Measurements from ENCODE around the gene DCDC2. TPM values are rescaled to one million over a fixed set of nuclear protein-coding genes. Genes with fewer than 3 reads are reported as not detected.
"Not testable (repeated sequence)": the region's sequence is repeated elsewhere in the genome, so short reads cannot be mapped to it uniquely, and the experiment has no call there.

DCDC2 gene
- total and polyA plus RNA-seq, 2 donors from 2014 or later: 22.1 to 110 TPM

GRCh38 chr6:24240380-24240928 is 117.4 kb downstream of the DCDC2 start:
- FAIRE-seq: no peak
- no peak overlapping the region for H3K27ac ChIP-seq (ENCODE audit: low read depth in 2 of 2, low read length in 2 of 2)
- no peak for TF ChIP-seq CTCF (IDR thresholded peaks at IDR 0.05; ENCODE audit: borderline replicate concordance, extremely low read depth, insufficient read depth)

GRCh38 chr6:24238700-24239099 is 119.2 kb downstream of the DCDC2 start:
- H3K27me3 ChIP-seq (ENCODE audit: control insufficient read depth, insufficient read depth, low read length): no peaks in the 10 kb centered on the region
- no peak for TF ChIP-seq CTCF (IDR thresholded peaks at IDR 0.05; ENCODE audit: borderline replicate concordance, extremely low read depth, insufficient read depth)
- DNase-seq (no peak), FAIRE-seq (no peak)
- no peaks in the 10 kb centered on the region for H3K9me3 ChIP-seq (ENCODE audit: control insufficient read depth in 2 of 3, insufficient read depth in 1 of 3, low read length in 3 of 3)
- no peak overlapping the region for H3K27ac ChIP-seq (ENCODE audit: low read depth in 2 of 2, low read length in 2 of 2)
- H3K4me1 ChIP-seq (ENCODE audit: control insufficient read depth in 2 of 3, insufficient read depth in 2 of 3, low read depth in 1 of 3, low read length in 3 of 3): no peaks in the 10 kb centered on the region
- H3K36me3 ChIP-seq (ENCODE audit: control insufficient read depth in 2 of 3, insufficient read depth in 3 of 3, low read length in 3 of 3): no peaks in the 10 kb centered on the region
- no peak overlapping the region for H3K4me3 ChIP-seq (ENCODE audit: low read length in 3 of 3)
- H3K9ac ChIP-seq (ENCODE audit: low read length in 3 of 3): no peak overlapping the region
- intact Hi-C loops (cut with DNase I): no loop called here

More at GRCh38 chr6:24240380-24240928, 117.4 kb downstream of the DCDC2 start:
- Histone ChIP-seq H3K4me1 (ENCODE audit: control insufficient read depth in 2 of 3, insufficient read depth in 2 of 3, low read depth in 1 of 3, low read length in 3 of 3) (peaks cover 0 to 6% (median 3%) of the 10 kb centered on the region in 3 donors), H3K36me3 (ENCODE audit: control insufficient read depth in 2 of 3, insufficient read depth in 3 of 3, low read length in 3 of 3) (no peaks in the 10 kb centered on the region), H3K27me3 (ENCODE audit: control insufficient read depth, insufficient read depth, low read length) (no peaks in the 10 kb centered on the region), H3K9ac (ENCODE audit: low read length in 3 of 3) (no peak overlapping the region), H3K4me3 (ENCODE audit: low read length in 3 of 3) (no peak overlapping the region), H3K9me3 (ENCODE audit: control insufficient read depth in 2 of 3, insufficient read depth in 1 of 3, low read length in 3 of 3) (no peaks in the 10 kb centered on the region)
- no peak for DNase-seq
- intact Hi-C loops (cut with DNase I): no loop called here

GRCh38 chr6:24236779-24237178 is 121.1 kb downstream of the DCDC2 start:
- H3K36me3 ChIP-seq (ENCODE audit: control insufficient read depth in 2 of 3, insufficient read depth in 3 of 3, low read length in 3 of 3); H3K9me3 ChIP-seq (ENCODE audit: control insufficient read depth in 2 of 3, insufficient read depth in 1 of 3, low read length in 3 of 3); H3K4me3 ChIP-seq (ENCODE audit: low read length in 3 of 3); H3K9ac ChIP-seq (ENCODE audit: low read length in 3 of 3); FAIRE-seq; intact Hi-C loops (cut with DNase I); DNase-seq; H3K4me1 ChIP-seq (ENCODE audit: control insufficient read depth in 2 of 3, insufficient read depth in 2 of 3, low read depth in 1 of 3, low read length in 3 of 3); H3K27me3 ChIP-seq (ENCODE audit: control insufficient read depth, insufficient read depth, low read length); H3K27ac ChIP-seq (ENCODE audit: low read depth in 2 of 2, low read length in 2 of 2): not testable (repeated sequence)

GRCh38 chr6:24233813-24234442 is 123.9 kb downstream of the DCDC2 start:
- intact Hi-C loops (cut with DNase I): no loop called here
- Histone ChIP-seq H3K27ac (ENCODE audit: low read depth in 2 of 2, low read length in 2 of 2) (no peak overlapping the region), H3K9me3 (ENCODE audit: control insufficient read depth in 2 of 3, insufficient read depth in 1 of 3, low read length in 3 of 3) (no peaks in the 10 kb centered on the region), H3K4me3 (ENCODE audit: low read length in 3 of 3) (no peak overlapping the region), H3K4me1 (ENCODE audit: control insufficient read depth in 2 of 3, insufficient read depth in 2 of 3, low read depth in 1 of 3, low read length in 3 of 3) (no peaks in the 10 kb centered on the region), H3K36me3 (ENCODE audit: control insufficient read depth in 2 of 3, insufficient read depth in 3 of 3, low read length in 3 of 3) (no peaks in the 10 kb centered on the region), H3K27me3 (ENCODE audit: control insufficient read depth, insufficient read depth, low read length) (no peaks in the 10 kb centered on the region), H3K9ac (ENCODE audit: low read length in 3 of 3) (no peak overlapping the region)
- DNase-seq (no peak), FAIRE-seq (no peak)
- TF ChIP-seq CTCF (IDR thresholded peaks at IDR 0.05; ENCODE audit: borderline replicate concordance, extremely low read depth, insufficient read depth): no peak

Data from kidney (tissue), 14 donors.